Neural crest cell (in vitro differentiated cells): ENCODE data around the gene GAS2L2. TPM values are rescaled to one million over a fixed set of nuclear protein-coding genes. Genes with fewer than 3 reads are reported as not detected.

Experiments used
- DNase-seq: peaks from one replicate; pipeline ENCODE4 v3.0.0; 2021; ENCODE audit warnings: low read depth, mixed read lengths, low spot score
- H3K27ac Mint-ChIP-seq: one replicate; pipeline ENCODE4 v1.8.0; 2021; ENCODE audit warnings: mild to moderate bottlenecking, mixed read lengths; ENCODE audit not compliant: unreplicated experiment
- H3K27me3 Mint-ChIP-seq: 2 replicates; pipeline ENCODE4 v1.8.0; 2021; ENCODE audit warnings: low read depth, mild to moderate bottlenecking, mixed read lengths
- H3K36me3 Mint-ChIP-seq: 2 replicates; pipeline ENCODE4 v1.8.0; 2021; ENCODE audit warnings: low read depth, mild to moderate bottlenecking, mixed read lengths
- H3K4me1 Mint-ChIP-seq: 2 replicates; pipeline ENCODE4 v1.8.0; 2021; ENCODE audit warnings: mixed read lengths
- H3K4me3 Mint-ChIP-seq: one replicate; pipeline ENCODE4 v1.8.0; 2021; ENCODE audit warnings: mild to moderate bottlenecking, mixed read lengths
- H3K9me3 Mint-ChIP-seq: 2 replicates; pipeline ENCODE4 v1.8.0; 2021; ENCODE audit warnings: mixed read lengths
- CTCF ChIP-seq: fragments of 200-600 bp; sonication (generic); conservative IDR thresholded peaks from 2 replicates; pipeline ENCODE4 v1.5.0; 2021; ENCODE audit warnings: antibody characterized with exemption, mild to moderate bottlenecking
- total RNA-seq: library from RNA; stranded (reverse); gene quantifications from 2 replicates; pipeline ENCODE4 v1.2.1, GENCODE V29; 2021

Gene GAS2L2
- total RNA-seq, 1 donor from 2014 or later: 0.12 TPM

- no peak overlapping the region for H3K27ac Mint-ChIP-seq
- no peaks in the 10 kb centered on the region for H3K9me3 Mint-ChIP-seq
- no peak overlapping the region for H3K4me3 Mint-ChIP-seq
- peaks cover 67% of the 10 kb centered on the region for H3K27me3 Mint-ChIP-seq
- no peak for DNase-seq
- peaks cover 16% of the 10 kb centered on the region for H3K4me1 Mint-ChIP-seq
- no peak for TF ChIP-seq CTCF
- no peaks in the 10 kb centered on the region for H3K36me3 Mint-ChIP-seq
These were observed 37.8 kb upstream of the GAS2L2 start for GRCh38 chr17:35790841-35791240.

- no peaks in the 10 kb centered on the region for H3K9me3 Mint-ChIP-seq
- DNase-seq: no peak
- peaks cover 16% of the 10 kb centered on the region for H3K4me1 Mint-ChIP-seq
- no peak overlapping the region for H3K4me3 Mint-ChIP-seq
- no peaks in the 10 kb centered on the region for H3K36me3 Mint-ChIP-seq
- H3K27ac Mint-ChIP-seq: no peak overlapping the region
- H3K27me3 Mint-ChIP-seq: peaks cover 49% of the 10 kb centered on the region
- no peak for TF ChIP-seq CTCF
These were observed 35.7 kb upstream of the GAS2L2 start for GRCh38 chr17:35788477-35789368.

GRCh38 chr17:35786941-35787432, 33.9 kb upstream of the GAS2L2 start:
- Mint-ChIP-seq H3K4me1 (peaks cover 16% of the 10 kb centered on the region), H3K27ac (no peak overlapping the region), H3K4me3 (no peak overlapping the region), H3K27me3 (peaks cover 37% of the 10 kb centered on the region), H3K9me3 (no peaks in the 10 kb centered on the region), H3K36me3 (no peaks in the 10 kb centered on the region)
- no peak for TF ChIP-seq CTCF
- DNase-seq: no peak

GRCh38 chr17:35784895-35785294, 31.9 kb upstream of the GAS2L2 start:
- Mint-ChIP-seq H3K27me3 (peaks cover 32% of the 10 kb centered on the region), H3K36me3 (no peaks in the 10 kb centered on the region), H3K4me1 (peaks cover 16% of the 10 kb centered on the region), H3K4me3 (no peak overlapping the region), H3K9me3 (no peaks in the 10 kb centered on the region), H3K27ac (no peak overlapping the region)
- no peak for TF ChIP-seq CTCF
- no peak for DNase-seq

GRCh38 chr17:35780950-35781349, 27.9 kb upstream of the GAS2L2 start:
- H3K36me3 Mint-ChIP-seq: no peaks in the 10 kb centered on the region
- TF ChIP-seq CTCF: no peak
- peaks cover 5% of the 10 kb centered on the region for H3K4me1 Mint-ChIP-seq
- no peaks in the 10 kb centered on the region for H3K9me3 Mint-ChIP-seq
- DNase-seq: no peak
- peaks cover 16% of the 10 kb centered on the region for H3K27me3 Mint-ChIP-seq
- no peak overlapping the region for H3K4me3 Mint-ChIP-seq
- no peak overlapping the region for H3K27ac Mint-ChIP-seq
